Measurements from ENCODE around the gene TMEFF2.

The TMEFF2 gene

GRCh38 chr2:192072778-192073177 lies 122.0 kb downstream of the TMEFF2 start:
- DNase-seq (ENCODE audit: low read depth): no peak
- H3K4me3 ChIP-seq (ENCODE audit: low read length): no peak overlapping the region

GRCh38 chr2:192072261-192072660 lies 122.5 kb downstream of the TMEFF2 start:
- no peak overlapping the region for H3K4me3 ChIP-seq (ENCODE audit: low read length)
- no peak for TF ChIP-seq CTCF (conservative IDR thresholded peaks at IDR 0.05; ENCODE audit: low read length)
- DNase-seq (ENCODE audit: low read depth): no peak

More at GRCh38 chr2:192072778-192073177, 122.0 kb downstream of the TMEFF2 start:
- TF ChIP-seq CTCF (conservative IDR thresholded peaks at IDR 0.05; ENCODE audit: low read length): no peak

GRCh38 chr2:192070099-192070498 lies 124.6 kb downstream of the TMEFF2 start:
- peak; percentile 3 for DNase-seq (ENCODE audit: low read depth)
- no peak overlapping the region for H3K4me3 ChIP-seq (ENCODE audit: low read length)
- no peak for TF ChIP-seq CTCF (conservative IDR thresholded peaks at IDR 0.05; ENCODE audit: low read length)

- DNase-seq (ENCODE audit: low read depth): no peak
- H3K4me3 ChIP-seq (ENCODE audit: low read length): no peak overlapping the region
- no peak for TF ChIP-seq CTCF (conservative IDR thresholded peaks at IDR 0.05; ENCODE audit: low read length)
Measured at GRCh38 chr2:192069417-192069816, 125.3 kb downstream of the TMEFF2 start.

- no peak for DNase-seq (ENCODE audit: low read depth)
- no peak for TF ChIP-seq CTCF (conservative IDR thresholded peaks at IDR 0.05; ENCODE audit: low read length)
- H3K4me3 ChIP-seq (ENCODE audit: low read length): no peak overlapping the region
Measured at GRCh38 chr2:192068966-192069365, 125.8 kb downstream of the TMEFF2 start.

GRCh38 chr2:192067631-192068030 lies 127.1 kb downstream of the TMEFF2 start:
- no peak for DNase-seq (ENCODE audit: low read depth)
- no peak overlapping the region for H3K4me3 ChIP-seq (ENCODE audit: low read length)
- no peak for TF ChIP-seq CTCF (conservative IDR thresholded peaks at IDR 0.05; ENCODE audit: low read length)

- no peak overlapping the region for H3K4me3 ChIP-seq (ENCODE audit: low read length)
- TF ChIP-seq CTCF (conservative IDR thresholded peaks at IDR 0.05; ENCODE audit: low read length): no peak
- no peak for DNase-seq (ENCODE audit: low read depth)
Measured at GRCh38 chr2:192064459-192064858, 130.3 kb downstream of the TMEFF2 start.

Data from AG10803 (cell line).